Effector memory CD8-positive, alpha-beta T cell (primary cell): ENCODE results near the gene WNT2B.
A peak's percentile ranks its signal among the peaks of the same experiment; 100 is the strongest.
"Not testable (repeated sequence)": the region's sequence is repeated elsewhere in the genome, so short reads cannot be mapped to it uniquely, and the experiment has no call there.

ENCODE experiments used
- ATAC-seq: fragments of 150-1000 bp; cut with Tn5 transposase; replicated peaks from 2 replicates; pipeline ENCODE4 v1.10.0; 2021; ENCODE audit warnings: mild to moderate bottlenecking, moderate library complexity
- DNase-seq, 3 experiments: peaks; one replicate each; pipeline ENCODE4 v3.0.0; 2021
- H3K27ac Mint-ChIP-seq, 2 donors: one replicate each; pipeline ENCODE4 v1.8.0; 2022; ENCODE audit warnings: mild to moderate bottlenecking in 2 of 2, mixed read lengths in 2 of 2, moderate library complexity in 2 of 2
- H3K27me3 Mint-ChIP-seq, 2 donors: one replicate each; pipeline ENCODE4 v1.8.0; 2022; ENCODE audit warnings: mixed read lengths in 2 of 2
- H3K36me3 Mint-ChIP-seq: one replicate; pipeline ENCODE4 v1.8.0; 2022; ENCODE audit warnings: mild to moderate bottlenecking, moderate library complexity, mixed read lengths; ENCODE audit not compliant: insufficient read depth
- H3K4me1 Mint-ChIP-seq, 2 donors: one replicate each; pipeline ENCODE4 v1.8.0; 2022; ENCODE audit warnings: low read depth in 2 of 2, mixed read lengths in 2 of 2
- H3K4me3 Mint-ChIP-seq, 2 donors: one replicate each; pipeline ENCODE4 v1.8.0; 2022; ENCODE audit warnings: mild to moderate bottlenecking in 2 of 2, mixed read lengths in 2 of 2, moderate library complexity in 2 of 2
- H3K9me3 Mint-ChIP-seq, 2 donors: one replicate each; pipeline ENCODE4 v1.8.0; 2022; ENCODE audit warnings: mixed read lengths in 2 of 2

WNT2B gene

DNA sequence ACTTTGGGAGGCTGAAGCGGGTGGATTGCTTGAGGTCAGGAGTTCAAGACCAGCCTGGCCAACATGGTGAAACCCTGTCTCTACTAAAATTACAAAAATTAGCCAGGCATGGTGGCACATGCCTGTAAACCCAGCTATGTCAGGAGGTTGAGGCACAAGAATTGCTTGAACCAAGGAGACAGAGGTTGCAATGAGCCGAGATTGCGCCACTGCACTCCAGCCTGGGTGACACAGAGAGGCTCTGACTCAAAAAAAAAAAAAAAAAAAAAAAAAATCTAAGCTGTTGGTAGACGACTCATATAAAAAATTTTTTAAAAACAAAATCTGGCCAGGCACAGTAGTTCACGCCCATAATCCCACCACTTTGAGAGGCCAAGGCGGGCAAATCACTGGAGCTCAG, 21.1 kb upstream of the WNT2B start:
- not testable (repeated sequence) for H3K4me1 Mint-ChIP-seq, H3K27ac Mint-ChIP-seq, DNase-seq, ATAC-seq, H3K36me3 Mint-ChIP-seq, H3K4me3 Mint-ChIP-seq, H3K9me3 Mint-ChIP-seq
- H3K27me3 Mint-ChIP-seq: peaks cover 12 to 23% of the 10 kb centered on the region in 2 donors

DNA sequence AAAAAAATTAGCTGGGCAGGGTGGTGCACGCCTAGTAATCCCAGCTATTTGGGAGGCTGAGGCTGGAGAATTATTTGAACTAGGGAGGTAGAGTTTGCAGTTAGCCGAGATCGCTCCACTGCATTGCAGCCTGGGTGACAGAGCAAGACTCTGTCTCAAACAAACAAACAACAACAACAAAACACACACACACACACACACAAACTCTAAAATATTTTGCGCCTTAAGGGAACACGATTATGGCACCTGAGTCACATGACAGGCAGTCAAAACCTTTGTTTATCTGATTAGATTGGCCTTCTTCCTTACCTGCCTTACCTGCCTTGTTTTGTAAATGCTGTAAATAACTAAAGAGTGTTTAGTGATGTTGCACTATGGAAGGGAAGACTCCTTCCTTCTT, 20.6 kb upstream of the WNT2B start:
- DNase-seq (no peak), ATAC-seq (no peak)
- Mint-ChIP-seq H3K27me3 (peaks cover 12 to 28% of the 10 kb centered on the region in 2 donors), H3K27ac (no peak overlapping the region), H3K36me3 (no peaks in the 10 kb centered on the region), H3K4me1 (no peaks in the 10 kb centered on the region), H3K9me3 (no peaks in the 10 kb centered on the region), H3K4me3 (no peak overlapping the region)

DNA sequence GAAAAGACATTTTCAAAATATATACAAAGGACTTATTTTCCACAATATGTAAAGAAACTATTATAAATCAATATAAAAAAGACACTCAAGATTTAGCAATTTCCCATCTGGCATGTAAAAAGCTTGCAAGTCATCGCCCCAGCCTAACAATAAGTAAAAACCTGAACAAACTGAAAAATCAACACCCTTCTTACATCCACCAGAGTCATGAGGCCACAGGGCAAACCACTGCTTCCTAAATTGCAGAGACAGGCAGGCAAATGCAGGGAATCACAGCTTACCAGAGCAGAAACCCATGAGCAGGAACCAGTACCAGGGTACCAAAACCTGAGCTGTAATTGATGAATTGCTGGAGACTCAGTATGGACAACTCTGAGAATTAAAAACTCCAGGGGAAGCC, 16.7 kb upstream of the WNT2B start:
- Mint-ChIP-seq H3K36me3 (no peaks in the 10 kb centered on the region), H3K4me1 (no peaks in the 10 kb centered on the region), H3K27ac (no peak overlapping the region), H3K4me3 (no peak overlapping the region), H3K9me3 (no peaks in the 10 kb centered on the region), H3K27me3 (peaks cover 20 to 45% of the 10 kb centered on the region in 2 donors)
- no peak for DNase-seq
- no peak for ATAC-seq

DNA sequence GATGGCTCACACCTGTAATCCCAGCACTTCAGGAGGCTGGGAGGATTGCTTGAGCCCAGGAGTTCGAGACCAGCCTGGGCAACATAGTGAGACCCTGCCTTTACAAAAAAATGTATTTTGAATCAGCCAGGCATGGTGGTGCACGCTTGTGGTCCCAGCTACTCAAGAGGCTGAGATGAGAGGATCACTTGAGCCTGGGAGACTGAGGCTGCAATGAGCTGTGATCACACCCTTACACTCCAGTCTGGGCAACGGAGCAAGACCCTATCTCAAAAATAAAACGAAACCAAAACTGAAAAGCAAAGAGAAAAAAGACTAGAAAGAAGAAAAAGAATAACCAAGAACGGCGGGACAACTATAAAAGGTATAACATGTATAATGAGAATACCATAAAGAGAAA, 15.4 kb upstream of the WNT2B start:
- no peak for ATAC-seq
- Mint-ChIP-seq H3K27me3 (peaks cover 32 to 57% of the 10 kb centered on the region in 2 donors), H3K36me3 (no peaks in the 10 kb centered on the region)

GRCh38 chr1:112496290-112496689, 12.5 kb upstream of the WNT2B start:
- H3K27me3 Mint-ChIP-seq: peaks cover 47 to 56% of the 10 kb centered on the region in 2 donors

More for the DNA sequence above, 15.4 kb upstream of the WNT2B start:
- H3K9me3 Mint-ChIP-seq: no peaks in the 10 kb centered on the region
- no peak for DNase-seq
- H3K4me1 Mint-ChIP-seq: no peaks in the 10 kb centered on the region
- peak overlapping the region in 1 of 2 donors; percentile 6 for H3K27ac Mint-ChIP-seq
- peak overlapping the region; percentile 3 to 34 for H3K4me3 Mint-ChIP-seq

DNA sequence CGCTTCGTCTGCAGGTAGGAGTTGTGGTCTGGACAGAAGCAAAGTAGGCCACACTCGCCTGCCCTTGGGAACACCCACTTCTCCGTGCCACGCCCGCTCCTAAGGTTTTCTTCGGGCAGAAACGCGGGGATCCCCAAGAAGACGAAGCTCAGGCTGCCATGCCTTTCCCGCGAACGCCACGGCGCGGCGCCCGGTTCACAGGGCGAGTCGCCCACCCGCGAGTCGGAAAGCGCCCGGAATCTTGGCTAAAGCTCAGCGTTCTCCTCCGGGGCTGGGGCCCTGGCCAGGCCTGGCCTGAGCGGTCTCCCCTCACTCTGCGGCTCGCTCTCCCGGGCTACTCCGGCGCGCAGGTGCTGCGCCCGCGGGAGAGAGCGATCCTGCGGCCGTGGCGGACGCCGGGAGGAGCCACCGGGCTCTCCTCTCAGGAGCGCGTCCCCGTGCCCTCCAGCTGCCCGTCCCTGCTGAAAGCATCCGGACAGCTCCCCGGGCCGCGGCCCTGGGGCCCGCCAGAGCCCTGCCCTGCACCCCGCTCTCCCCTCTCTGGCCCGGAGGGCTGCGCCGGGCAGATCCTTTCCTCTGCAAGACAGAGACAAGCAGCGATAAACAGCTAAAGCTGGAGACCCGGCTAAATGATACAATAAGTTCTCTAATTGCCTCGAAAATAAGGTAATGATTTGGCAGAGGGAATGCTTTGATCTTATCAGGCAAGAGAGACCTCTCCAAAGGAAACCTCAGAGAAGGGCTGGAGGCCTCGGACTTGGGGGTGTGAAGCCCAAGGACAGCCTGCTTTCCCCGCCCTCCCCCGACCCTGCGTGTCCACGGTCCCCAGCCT, 6.7 kb upstream of the WNT2B start:
- ATAC-seq (peak; percentile 80), DNase-seq (peak; percentile 47 to 59 (median 50))
- Mint-ChIP-seq H3K9me3 (no peaks in the 10 kb centered on the region), H3K4me1 (peaks cover 0 to 1% of the 10 kb centered on the region in 2 donors), H3K27me3 (peaks cover 65 to 68% of the 10 kb centered on the region in 2 donors), H3K4me3 (peak overlapping the region; percentile 51 to 70), H3K36me3 (no peaks in the 10 kb centered on the region), H3K27ac (no peak overlapping the region)

More at GRCh38 chr1:112496290-112496689, 12.5 kb upstream of the WNT2B start:
- Mint-ChIP-seq H3K36me3 (no peaks in the 10 kb centered on the region), H3K9me3 (no peaks in the 10 kb centered on the region), H3K4me3 (no peak overlapping the region), H3K4me1 (no peaks in the 10 kb centered on the region), H3K27ac (no peak overlapping the region)
- ATAC-seq (no peak), DNase-seq (no peak)

DNA sequence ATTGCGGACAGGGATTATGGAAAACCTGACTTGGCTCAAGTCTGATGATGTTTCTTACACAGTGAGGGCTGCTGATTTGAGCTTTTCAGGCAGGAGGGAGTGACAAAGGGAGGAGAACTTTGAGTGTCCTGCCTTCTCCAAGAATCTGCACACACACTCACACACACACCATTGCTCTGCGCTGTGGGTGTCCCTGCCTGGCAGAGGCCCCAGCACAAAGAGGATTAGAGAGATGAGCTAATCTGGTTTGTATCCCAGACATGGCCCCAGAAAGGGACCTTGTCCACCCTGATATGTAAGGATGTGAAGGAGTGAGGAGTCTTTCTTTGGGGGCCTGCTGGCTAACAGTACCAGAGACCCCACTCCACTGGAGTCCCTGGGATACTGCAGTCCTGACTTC, 5.9 kb upstream of the WNT2B start:
- ATAC-seq: no peak
- Mint-ChIP-seq H3K4me1 (peaks cover 1 to 4% of the 10 kb centered on the region in 2 donors), H3K27me3 (peaks cover 59 to 63% of the 10 kb centered on the region in 2 donors), H3K4me3 (peak overlapping the region; percentile 51 to 70), H3K27ac (no peak overlapping the region), H3K9me3 (no peaks in the 10 kb centered on the region), H3K36me3 (no peaks in the 10 kb centered on the region)
- no peak for DNase-seq

DNA sequence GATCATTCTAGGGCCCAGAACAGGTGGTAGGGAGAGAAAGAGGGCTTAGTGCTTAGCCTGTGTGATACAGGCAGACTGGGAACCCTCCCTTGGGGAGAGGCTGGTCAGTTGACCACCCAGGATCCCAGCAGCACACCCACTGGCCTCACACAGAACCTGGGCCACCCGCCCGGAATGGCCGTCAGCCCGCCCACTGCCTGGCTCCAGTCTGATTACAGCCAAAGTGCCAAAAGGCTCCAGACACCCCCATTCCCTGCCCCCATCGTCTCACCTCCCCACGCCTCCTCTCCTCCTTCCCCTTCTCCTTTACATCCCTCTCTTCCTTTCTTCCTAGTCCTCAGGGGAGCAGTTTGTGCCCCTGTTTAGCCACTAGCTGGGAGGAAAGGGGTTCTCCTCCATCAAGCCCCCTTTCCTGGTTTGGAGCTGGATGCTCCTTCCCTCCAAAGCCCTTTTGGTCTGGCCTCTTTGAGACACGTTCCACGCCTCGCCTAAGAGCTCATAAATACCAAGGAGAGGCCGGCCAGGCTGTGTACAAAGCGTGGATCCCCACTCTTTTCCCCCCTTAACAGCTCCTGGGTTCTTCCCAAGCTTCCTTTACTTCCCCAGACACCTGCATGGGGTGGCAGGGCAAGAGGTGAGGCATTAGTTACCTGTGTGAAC, 4.6 kb upstream of the WNT2B start:
- peaks cover 1 to 5% of the 10 kb centered on the region in 2 donors for H3K4me1 Mint-ChIP-seq
- no peak overlapping the region for H3K27ac Mint-ChIP-seq
- peaks cover 46 to 50% of the 10 kb centered on the region in 2 donors for H3K27me3 Mint-ChIP-seq

GRCh38 chr1:112504661-112505399, 3.9 kb upstream of the WNT2B start:
- Mint-ChIP-seq H3K9me3 (no peaks in the 10 kb centered on the region), H3K36me3 (no peaks in the 10 kb centered on the region), H3K27me3 (peaks cover 39 to 43% of the 10 kb centered on the region in 2 donors)

More for the DNA sequence above, 4.6 kb upstream of the WNT2B start:
- H3K36me3 Mint-ChIP-seq: no peaks in the 10 kb centered on the region
- ATAC-seq (no peak), DNase-seq (no peak)
- no peak overlapping the region for H3K4me3 Mint-ChIP-seq
- no peaks in the 10 kb centered on the region for H3K9me3 Mint-ChIP-seq

DNA sequence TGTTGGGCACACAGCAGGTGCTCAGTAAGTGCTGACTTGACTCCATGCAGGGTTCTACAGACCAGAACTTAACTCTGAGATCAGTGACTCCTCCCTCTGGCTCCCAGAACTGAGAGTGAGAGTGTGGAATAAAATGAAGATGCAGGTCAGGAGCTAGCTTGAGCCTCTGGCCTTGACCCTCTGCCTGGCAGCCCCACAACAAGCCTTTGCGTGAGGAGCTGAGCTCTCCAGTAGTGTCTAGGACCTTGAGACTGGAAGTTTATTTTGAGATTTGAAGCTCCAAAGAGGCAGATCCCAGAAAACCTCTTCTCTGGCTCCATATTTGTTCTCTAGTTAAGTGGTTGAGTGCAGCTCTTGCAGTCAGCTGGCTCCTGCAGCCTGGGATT, 3.4 kb upstream of the WNT2B start:
- Mint-ChIP-seq H3K4me3 (no peak overlapping the region), H3K27me3 (peaks cover 36 to 39% of the 10 kb centered on the region in 2 donors), H3K27ac (no peak overlapping the region)

More at GRCh38 chr1:112504661-112505399, 3.9 kb upstream of the WNT2B start:
- peaks cover 1 to 5% of the 10 kb centered on the region in 2 donors for H3K4me1 Mint-ChIP-seq
- H3K4me3 Mint-ChIP-seq: no peak overlapping the region
- no peak for ATAC-seq
- no peak for DNase-seq
- H3K27ac Mint-ChIP-seq: no peak overlapping the region

GRCh38 chr1:112505878-112506277, 2.9 kb upstream of the WNT2B start:
- Mint-ChIP-seq H3K27ac (no peak overlapping the region), H3K4me1 (peaks cover 3 to 5% of the 10 kb centered on the region in 2 donors), H3K27me3 (peaks cover 35 to 39% of the 10 kb centered on the region in 2 donors), H3K36me3 (no peaks in the 10 kb centered on the region), H3K4me3 (no peak overlapping the region), H3K9me3 (no peaks in the 10 kb centered on the region)
- DNase-seq (no peak), ATAC-seq (no peak)

More for the DNA sequence above, 3.4 kb upstream of the WNT2B start:
- Mint-ChIP-seq H3K9me3 (no peaks in the 10 kb centered on the region), H3K36me3 (no peaks in the 10 kb centered on the region), H3K4me1 (peaks cover 3 to 5% of the 10 kb centered on the region in 2 donors)
- DNase-seq (no peak), ATAC-seq (no peak)

DNA sequence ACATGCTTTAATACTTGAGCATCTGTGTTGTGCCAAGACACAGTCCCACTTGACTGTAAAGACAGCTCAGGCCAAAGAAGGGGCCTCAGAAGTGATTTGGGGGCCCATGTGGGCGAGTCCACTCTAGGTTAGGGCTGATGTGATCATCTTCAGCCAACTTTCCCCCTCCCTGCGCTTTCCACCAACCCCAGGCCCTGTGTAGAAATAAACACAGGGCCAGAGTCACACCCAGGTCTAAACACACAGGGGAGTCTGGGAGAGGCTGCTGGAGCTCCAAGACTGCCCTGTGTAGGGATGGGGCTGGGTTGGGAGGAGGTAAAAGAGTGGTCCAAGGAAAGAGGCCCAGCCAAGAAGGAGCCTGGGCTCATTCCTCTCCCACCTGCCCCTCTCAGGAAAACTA, 2.5 kb upstream of the WNT2B start:
- Mint-ChIP-seq H3K27me3 (peaks cover 30 to 39% of the 10 kb centered on the region in 2 donors), H3K4me3 (no peak overlapping the region), H3K9me3 (no peaks in the 10 kb centered on the region), H3K36me3 (no peaks in the 10 kb centered on the region), H3K27ac (no peak overlapping the region), H3K4me1 (peaks cover 3 to 5% of the 10 kb centered on the region in 2 donors)
- DNase-seq (no peak), ATAC-seq (no peak)

- ATAC-seq (no peak), DNase-seq (no peak)
- H3K4me3 Mint-ChIP-seq: no peak overlapping the region
- H3K4me1 Mint-ChIP-seq: peaks cover 3 to 5% of the 10 kb centered on the region in 2 donors
- H3K27me3 Mint-ChIP-seq: peaks cover 28 to 39% of the 10 kb centered on the region in 2 donors
- no peaks in the 10 kb centered on the region for H3K9me3 Mint-ChIP-seq
- no peak overlapping the region for H3K27ac Mint-ChIP-seq
- H3K36me3 Mint-ChIP-seq: no peaks in the 10 kb centered on the region
Observed at GRCh38 chr1:112506731-112507130, 2.0 kb upstream of the WNT2B start.
